SH-SY5Y (cell line): Measurements from ENCODE around the gene NISCH.

Experiments used
- GATA2 ChIP-seq: IDR thresholded peaks from 2 replicates; pipeline ENCODE4 v1.6.1; 2011; ENCODE audit warnings: mild to moderate bottlenecking, low read depth, low read length
- GATA3 ChIP-seq: IDR thresholded peaks from 2 replicates; pipeline ENCODE4 v1.6.1; 2011; ENCODE audit warnings: low read depth, mild to moderate bottlenecking, low read length, moderate library complexity

- no peak for TF ChIP-seq GATA2
- no peak for TF ChIP-seq GATA3
These were observed 15.8 kb upstream of the NISCH start for GRCh38 chr3:52439426-52440248.
